ENCODE measurements around the gene SAMD11. TPM values are rescaled to one million over a fixed set of nuclear protein-coding genes. Genes with fewer than 3 reads are reported as not detected.

Gene SAMD11
- total RNA-seq, 4 donors from 2014 or later = 2.2 to 26.9 (median 3.0) TPM; not detected in 1

GRCh38 chr1:903305-903704, 20.4 kb upstream of the SAMD11 start:
- no peak overlapping the region for H3K27ac ChIP-seq
- H3K9me3 ChIP-seq = no peaks in the 10 kb centered on the region
- WGBS, 2 donors (ENCODE audit: low coverage in 1 of 2) = 86 to 100% methylated on average over 1 to 10 of the region's 10 CpGs
- no peak overlapping the region for H3K4me3 ChIP-seq
- H3K27me3 ChIP-seq = peaks cover 68% of the 10 kb centered on the region
- in situ Hi-C loops (cut with MboI; ENCODE audit: low pct_ligation_motif_present in 1 of 4, low pct_unique_long_range_greater_than_20kb in 1 of 4, low sequenced_read_pairs in 3 of 4) (no loop called here), intact Hi-C loops (cut with DNase I; ENCODE audit: low total_unique reads) (no loop called here)
- DNase-seq = no peak
- H3K36me3 ChIP-seq = no peaks in the 10 kb centered on the region
- H3K4me1 ChIP-seq = peaks cover 0 to 33% (median 20%) of the 10 kb centered on the region in 4 donors
- no peak for TF ChIP-seq CTCF (IDR thresholded peaks at IDR 0.05)
- TF ChIP-seq POLR2A (IDR thresholded peaks at IDR 0.05) = no peak
- no peak for TF ChIP-seq EP300 (IDR thresholded peaks at IDR 0.05; ENCODE audit: low read depth)
- no peak for TF ChIP-seq POLR2AphosphoS5 (IDR thresholded peaks at IDR 0.05)

DNA sequence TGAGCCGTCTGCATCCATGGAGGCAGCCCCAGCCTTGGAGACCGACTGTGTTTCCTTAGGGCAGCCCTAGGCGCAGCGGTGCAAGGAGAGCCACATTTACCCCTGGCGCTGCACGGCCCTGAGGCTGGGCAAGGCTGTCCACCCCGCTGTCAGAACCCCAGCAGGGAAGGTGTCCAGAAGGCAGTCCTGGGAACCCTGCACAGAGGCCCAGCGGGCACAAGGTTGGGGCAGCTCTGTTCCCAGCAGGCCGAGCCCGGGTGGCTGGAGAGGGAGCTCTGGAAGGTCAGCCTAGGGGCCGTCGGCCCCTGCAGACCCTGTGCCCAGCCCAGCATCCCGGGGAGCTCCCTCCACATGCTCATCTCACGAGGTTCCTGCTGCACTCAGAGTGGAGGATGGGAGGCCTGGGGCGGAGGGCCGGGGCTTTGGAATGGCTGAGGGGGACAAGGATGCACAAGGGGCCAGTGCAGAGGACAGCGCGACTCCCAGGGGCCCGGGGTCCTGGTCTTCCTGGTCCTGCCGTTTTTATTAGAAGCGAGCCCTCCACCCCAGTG, 19.9 kb upstream of the SAMD11 start:
- in situ Hi-C loops (cut with MboI; ENCODE audit: low pct_ligation_motif_present in 1 of 4, low pct_unique_long_range_greater_than_20kb in 1 of 4, low sequenced_read_pairs in 3 of 4) = no loop called here
- Histone ChIP-seq H3K4me3 (peak overlapping the region in 2 of 4 donors; percentile 34 to 54), H3K27ac (no peak overlapping the region), H3K4me1 (peaks cover 0 to 33% (median 20%) of the 10 kb centered on the region in 4 donors), H3K36me3 (no peaks in the 10 kb centered on the region), H3K27me3 (peaks cover 65% of the 10 kb centered on the region), H3K9me3 (no peaks in the 10 kb centered on the region)
- no peak for TF ChIP-seq POLR2A (IDR thresholded peaks at IDR 0.05)
- no peak for TF ChIP-seq EP300 (IDR thresholded peaks at IDR 0.05; ENCODE audit: low read depth)
- TF ChIP-seq CTCF (IDR thresholded peaks at IDR 0.05) = no peak
- no peak for TF ChIP-seq POLR2AphosphoS5 (IDR thresholded peaks at IDR 0.05)
- WGBS, 2 donors (ENCODE audit: low coverage in 1 of 2) = 20 to 86% methylated on average over 1 to 21 of the region's 21 CpGs
- intact Hi-C loops (cut with DNase I; ENCODE audit: low total_unique reads) = loop anchor here (2.0 kb wide), 1 partner anchor 33 kb away; no protein-coding TSS in a partner anchor
- peak; percentile 9 for DNase-seq

- peaks cover 0 to 33% (median 20%) of the 10 kb centered on the region in 4 donors for H3K4me1 ChIP-seq
- WGBS, 2 donors (ENCODE audit: low coverage in 1 of 2) = 16% methylated on average over 52 of the region's 91 CpGs; no CpG with 5 or more reads in 1 of the 2 donors
- in situ Hi-C loops (cut with MboI; ENCODE audit: low pct_ligation_motif_present in 1 of 4, low pct_unique_long_range_greater_than_20kb in 1 of 4, low sequenced_read_pairs in 3 of 4) = no loop called here
Observed at GRCh38 chr1:904310-904950, 19.3 kb upstream of the SAMD11 start.

More at GRCh38 chr1:904310-904950, 19.3 kb upstream of the SAMD11 start:
- Histone ChIP-seq H3K36me3 (no peaks in the 10 kb centered on the region), H3K27me3 (peaks cover 60% of the 10 kb centered on the region), H3K4me3 (peak overlapping the region in 3 of 4 donors; percentile 20 to 54 (median 34)), H3K9me3 (no peaks in the 10 kb centered on the region), H3K27ac (peak overlapping the region in 3 of 4 donors; percentile 16 to 36 (median 19))
- intact Hi-C loops (cut with DNase I; ENCODE audit: low total_unique reads) = loop anchor here (2.0 kb wide), 1 partner anchor 32 kb away; no protein-coding TSS in a partner anchor
- TF ChIP-seq POLR2AphosphoS5 (IDR thresholded peaks at IDR 0.05) (peak in 1 of 3 donors; percentile 27), CTCF (IDR thresholded peaks at IDR 0.05) (peak; percentile 53 to 98 (median 93)), EP300 (IDR thresholded peaks at IDR 0.05; ENCODE audit: low read depth) (no peak)
- peak; percentile 83 for DNase-seq

Measured in transverse colon (tissue), 4 donors.